Esophagus muscularis mucosa (tissue), 3 donors: ENCODE data around the gene TENM4.

ENCODE experiments used
- POLR2A ChIP-seq: fragments of 450-650 bp; IDR thresholded peaks from one replicate; pipeline ENCODE4 v1.6.1; 2017; ENCODE audit warnings: antibody characterized with exemption, moderate library complexity, mild to moderate bottlenecking, low read depth
- POLR2AphosphoS5 ChIP-seq, 2 donors: sonication (generic); formaldehyde crosslinking; IDR thresholded peaks; one replicate each; pipeline ENCODE4 v1.6.1; 2017; ENCODE audit warnings: antibody characterized with exemption in 2 of 2
- TF ChIP-seq, protein P1 (sequence below), 3 experiments: fragments of 200-600 bp in 2 of 3; fragments of 450-650 bp in 1 of 3; sonication (generic) in 2 of 3; IDR thresholded peaks; one replicate each; pipeline ENCODE4 v1.5.1; 2017 to 2019; ENCODE audit warnings: antibody characterized with exemption in 3 of 3, mild to moderate bottlenecking in 2 of 3, moderate library complexity in 1 of 3

- TF ChIP-seq, protein P1, sequence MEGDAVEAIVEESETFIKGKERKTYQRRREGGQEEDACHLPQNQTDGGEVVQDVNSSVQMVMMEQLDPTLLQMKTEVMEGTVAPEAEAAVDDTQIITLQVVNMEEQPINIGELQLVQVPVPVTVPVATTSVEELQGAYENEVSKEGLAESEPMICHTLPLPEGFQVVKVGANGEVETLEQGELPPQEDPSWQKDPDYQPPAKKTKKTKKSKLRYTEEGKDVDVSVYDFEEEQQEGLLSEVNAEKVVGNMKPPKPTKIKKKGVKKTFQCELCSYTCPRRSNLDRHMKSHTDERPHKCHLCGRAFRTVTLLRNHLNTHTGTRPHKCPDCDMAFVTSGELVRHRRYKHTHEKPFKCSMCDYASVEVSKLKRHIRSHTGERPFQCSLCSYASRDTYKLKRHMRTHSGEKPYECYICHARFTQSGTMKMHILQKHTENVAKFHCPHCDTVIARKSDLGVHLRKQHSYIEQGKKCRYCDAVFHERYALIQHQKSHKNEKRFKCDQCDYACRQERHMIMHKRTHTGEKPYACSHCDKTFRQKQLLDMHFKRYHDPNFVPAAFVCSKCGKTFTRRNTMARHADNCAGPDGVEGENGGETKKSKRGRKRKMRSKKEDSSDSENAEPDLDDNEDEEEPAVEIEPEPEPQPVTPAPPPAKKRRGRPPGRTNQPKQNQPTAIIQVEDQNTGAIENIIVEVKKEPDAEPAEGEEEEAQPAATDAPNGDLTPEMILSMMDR (IDR thresholded peaks at IDR 0.05): no peak
- TF ChIP-seq POLR2A: no peak
- TF ChIP-seq POLR2AphosphoS5 (IDR thresholded peaks at IDR 0.05): no peak
Measured at GRCh38 chr11:79415411-79415810, 25.4 kb downstream of the TENM4 start.
